NCI-H510A (cell line): Measurements from ENCODE around the gene CRACDL.

Experiments used
- DNase-seq: peaks from one replicate; lab custom pipeline; 2025; lab: John Stamatoyannopoulos, UW

CRACDL gene

DNA sequence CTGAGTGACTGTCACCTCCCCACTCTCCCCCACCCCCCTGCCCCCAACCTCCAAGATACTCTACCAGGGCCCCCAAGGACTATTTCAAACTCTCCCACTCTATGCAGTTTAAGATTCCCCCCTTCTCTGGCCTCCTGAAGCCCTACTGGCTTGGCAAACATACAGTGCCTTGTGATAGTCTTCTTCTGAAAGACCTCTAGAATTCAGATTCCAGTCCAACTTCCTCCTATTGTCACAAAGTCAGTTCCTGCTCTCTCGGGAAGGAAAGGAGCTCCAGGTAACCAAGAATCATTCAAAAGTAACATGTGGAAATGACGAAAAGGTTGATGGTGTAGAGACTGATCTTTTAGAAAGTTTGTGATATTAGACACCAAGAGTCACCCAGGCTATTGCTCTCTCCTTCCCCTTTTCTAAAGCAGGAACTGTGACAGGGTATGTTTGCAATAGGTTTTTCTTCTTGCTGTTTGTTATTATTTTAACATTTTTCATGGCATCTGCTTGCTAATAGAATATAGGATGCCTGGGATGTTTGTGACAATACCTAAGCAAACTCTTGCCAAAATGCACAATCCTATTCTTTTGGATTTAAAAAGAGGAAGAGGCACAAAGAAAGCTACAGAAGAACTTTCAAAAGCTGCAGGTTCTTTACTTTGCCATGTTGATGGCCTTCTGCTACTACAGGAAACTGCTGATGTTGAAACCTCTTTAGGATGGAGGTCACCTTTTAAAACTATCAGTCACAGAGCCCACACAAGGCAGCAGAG lies 111.6 kb downstream of the CRACDL start:
- no peak for DNase-seq

DNA sequence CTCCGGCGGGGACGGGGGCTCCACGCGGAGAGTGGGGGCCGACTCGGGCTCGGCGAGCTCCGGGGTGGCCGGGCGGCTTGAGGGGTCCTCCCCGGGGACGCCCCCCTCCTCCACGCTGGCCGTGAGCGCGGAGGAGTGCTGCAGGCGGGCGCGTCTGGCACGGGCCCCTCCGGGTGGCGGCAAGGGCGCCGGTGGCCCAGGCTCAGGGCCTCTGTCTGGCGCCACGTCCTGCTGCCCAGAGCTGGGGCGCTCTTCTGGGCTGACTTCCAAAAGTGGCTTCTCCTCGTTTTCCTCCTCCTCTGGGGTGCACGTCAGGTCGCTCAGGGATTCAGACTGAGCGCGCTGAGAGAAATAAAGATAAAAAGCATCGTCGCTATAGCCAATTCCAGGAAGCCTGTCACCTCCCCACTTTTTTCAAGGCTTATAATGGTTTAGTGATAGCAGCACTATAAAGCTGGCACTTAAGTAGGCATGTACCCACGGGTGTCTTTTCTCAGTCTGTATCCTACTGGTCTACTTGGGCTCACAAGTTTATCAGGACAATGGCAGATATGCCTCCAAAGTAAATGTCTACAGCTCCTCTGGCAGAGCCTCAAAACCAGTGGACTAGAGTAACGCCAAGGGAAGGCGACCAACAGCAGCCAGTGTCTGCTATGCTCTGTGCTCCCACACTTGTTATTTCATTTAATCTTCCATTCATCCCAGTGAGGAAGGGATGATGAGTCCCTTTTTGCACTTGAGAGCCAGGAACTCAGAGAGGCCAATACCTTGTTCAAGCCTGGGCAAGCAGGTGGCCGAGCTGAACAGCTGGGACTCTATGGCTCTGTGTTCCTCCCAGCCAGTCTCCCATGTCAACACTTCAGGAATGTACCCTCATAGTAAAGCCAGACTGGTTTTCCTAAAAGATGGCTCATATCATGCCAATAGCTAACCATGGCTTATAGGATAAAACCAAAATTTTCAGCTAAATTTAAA lies 112.5 kb downstream of the CRACDL start:
- DNase-seq = no peak

GRCh38 chr2:98822301-98823164 lies 113.5 kb downstream of the CRACDL start:
- no peak for DNase-seq

GRCh38 chr2:98821629-98822135 lies 114.3 kb downstream of the CRACDL start:
- no peak for DNase-seq

DNA sequence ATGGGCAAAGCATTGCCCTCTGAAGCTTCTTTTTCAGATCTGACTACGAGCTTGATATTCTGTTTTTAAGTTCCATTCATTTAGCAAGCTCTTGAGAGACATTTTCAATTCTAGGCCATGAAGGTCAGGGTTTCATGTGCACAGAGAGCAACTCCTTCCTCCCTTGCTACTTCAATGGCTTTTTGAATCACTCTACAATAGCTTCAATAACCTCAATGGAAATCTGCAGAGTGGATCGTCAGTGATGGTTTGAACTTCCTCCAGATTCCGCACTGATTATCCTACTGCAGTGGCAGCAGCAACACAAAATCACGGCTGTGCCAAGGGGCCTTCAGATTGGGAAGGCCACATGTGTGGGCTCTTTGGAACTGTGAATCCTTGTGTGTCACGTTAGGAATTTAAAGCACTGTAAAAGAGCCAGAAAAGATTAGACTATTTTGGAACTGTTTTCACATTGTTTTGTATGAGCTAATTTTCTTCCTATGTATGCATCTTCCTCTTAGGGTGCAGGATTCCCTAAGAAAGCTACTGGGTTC lies 116.7 kb downstream of the CRACDL start:
- DNase-seq = no peak

DNA sequence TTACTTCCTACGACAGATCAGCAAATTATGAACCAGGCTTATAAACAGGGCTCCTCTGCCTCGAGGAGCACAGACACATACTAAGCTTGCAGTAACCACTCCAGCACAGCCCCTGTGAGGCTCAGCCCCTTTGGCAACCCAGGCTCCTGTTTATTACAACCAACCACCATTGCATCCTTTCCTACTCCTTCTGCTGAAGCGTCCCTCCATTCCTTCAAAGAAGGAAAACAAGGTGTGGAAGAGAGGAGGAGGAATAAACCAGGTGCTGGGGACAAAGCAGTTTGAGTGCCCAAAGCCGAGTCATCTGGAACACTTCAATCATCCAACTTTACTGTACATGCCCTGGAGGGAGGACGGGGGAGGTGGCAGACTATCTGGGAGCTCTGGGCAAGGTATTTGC lies 117.9 kb downstream of the CRACDL start:
- no peak for DNase-seq

DNA sequence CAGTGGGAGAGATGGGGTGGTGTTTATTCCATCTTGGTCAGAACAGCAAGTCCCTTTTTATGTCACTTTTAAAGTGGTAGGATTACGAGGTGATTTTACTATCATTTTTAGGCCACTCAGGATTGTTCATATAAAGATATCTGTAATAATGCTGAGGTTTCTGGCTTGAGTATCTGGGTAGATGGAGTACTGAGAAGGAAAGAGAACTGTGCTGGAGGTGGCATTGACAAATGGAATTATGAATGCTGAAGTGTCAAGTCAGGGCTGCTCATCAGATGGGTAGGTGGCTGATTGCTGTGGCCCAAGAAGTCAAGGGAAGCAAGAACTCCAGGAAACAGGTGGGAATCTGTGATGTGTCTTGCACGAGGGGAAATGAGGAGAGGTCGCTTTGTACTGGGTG lies 119.7 kb downstream of the CRACDL start:
- DNase-seq = no peak

DNA sequence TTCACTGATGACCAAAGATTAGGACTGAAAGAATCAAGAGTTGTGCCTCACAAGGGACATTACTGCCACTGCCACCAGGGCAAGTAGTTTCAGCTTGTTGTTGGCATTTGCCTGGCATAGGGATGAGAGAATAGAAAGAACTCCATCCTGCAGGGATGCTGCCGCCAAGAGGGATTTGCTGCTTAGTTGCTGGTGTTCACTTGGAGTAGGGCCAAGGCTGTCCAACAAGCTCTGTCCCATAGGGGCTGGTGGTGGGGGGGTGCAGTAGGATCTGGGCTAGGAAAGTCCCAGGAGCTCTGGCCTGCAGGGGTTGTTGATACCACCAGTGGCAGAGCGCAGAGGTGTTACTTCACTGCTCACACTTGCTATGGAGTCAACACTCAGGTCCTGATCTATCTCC lies 120.2 kb downstream of the CRACDL start:
- DNase-seq = no peak

DNA sequence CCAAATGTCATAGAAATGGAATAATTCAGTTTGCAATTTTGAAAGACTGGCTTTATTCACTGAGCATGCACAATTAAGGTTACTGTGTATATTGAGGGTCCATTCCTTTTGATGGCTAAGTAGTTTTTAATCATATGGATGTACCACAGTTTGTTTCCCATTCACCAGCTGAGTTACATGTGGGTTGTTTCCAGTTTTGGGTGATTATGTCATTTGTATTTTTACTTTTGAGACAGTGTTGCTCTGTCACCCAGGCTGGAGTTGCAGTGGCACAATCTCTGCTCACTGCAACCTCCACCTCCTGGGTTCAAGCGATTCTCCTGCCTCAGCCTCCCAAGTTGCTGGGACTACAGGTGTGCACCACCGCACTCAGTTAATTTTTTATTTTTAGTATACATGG lies 124.3 kb downstream of the CRACDL start:
- DNase-seq = no peak

GRCh38 chr2:98810588-98810928 lies 125.5 kb downstream of the CRACDL start:
- DNase-seq = no peak

- DNase-seq = no peak
These were observed 126.0 kb downstream of the CRACDL start for GRCh38 chr2:98809878-98810587.

DNA sequence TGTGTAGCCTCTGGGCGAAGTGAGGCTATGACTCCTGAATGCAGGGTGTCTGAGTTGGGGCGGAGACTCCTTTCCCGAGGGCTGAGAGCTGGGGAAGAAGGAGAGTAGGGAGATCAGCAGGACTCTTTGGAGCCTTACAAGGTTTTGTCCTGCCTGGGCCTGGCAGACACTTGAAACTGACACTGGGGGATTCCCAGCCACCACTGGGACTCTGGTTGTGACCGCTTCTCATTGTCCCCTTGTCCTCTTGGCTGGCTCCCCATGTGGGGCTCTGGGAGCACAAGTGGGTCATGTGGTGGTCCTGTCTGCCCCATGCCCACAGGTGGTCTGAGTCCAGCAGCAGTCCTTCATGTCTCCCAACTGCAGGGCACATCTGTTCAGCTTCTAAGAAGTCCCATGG lies 126.9 kb downstream of the CRACDL start:
- DNase-seq = no peak

DNA sequence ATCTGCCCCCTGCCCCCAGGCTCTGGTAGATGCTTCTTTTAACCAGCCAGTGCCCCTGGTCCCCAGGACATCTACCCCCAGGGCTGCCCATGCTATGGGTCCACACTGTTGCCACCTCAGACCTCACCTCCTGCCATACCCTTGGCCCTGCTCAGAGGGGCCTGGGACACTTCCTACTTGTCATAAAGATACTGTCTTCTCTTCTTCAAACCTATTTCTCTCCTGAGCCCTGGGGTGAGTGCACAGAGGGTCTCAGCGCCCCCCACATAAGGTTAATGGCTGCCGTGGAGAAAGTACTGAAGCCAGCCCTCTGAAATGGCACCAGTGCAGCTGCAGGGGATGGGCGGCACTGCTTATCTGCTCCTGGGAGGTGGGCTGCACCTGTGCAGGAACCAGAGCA lies 127.5 kb downstream of the CRACDL start:
- no peak for DNase-seq

GRCh38 chr2:98807929-98808328 lies 128.1 kb downstream of the CRACDL start:
- no peak for DNase-seq

DNA sequence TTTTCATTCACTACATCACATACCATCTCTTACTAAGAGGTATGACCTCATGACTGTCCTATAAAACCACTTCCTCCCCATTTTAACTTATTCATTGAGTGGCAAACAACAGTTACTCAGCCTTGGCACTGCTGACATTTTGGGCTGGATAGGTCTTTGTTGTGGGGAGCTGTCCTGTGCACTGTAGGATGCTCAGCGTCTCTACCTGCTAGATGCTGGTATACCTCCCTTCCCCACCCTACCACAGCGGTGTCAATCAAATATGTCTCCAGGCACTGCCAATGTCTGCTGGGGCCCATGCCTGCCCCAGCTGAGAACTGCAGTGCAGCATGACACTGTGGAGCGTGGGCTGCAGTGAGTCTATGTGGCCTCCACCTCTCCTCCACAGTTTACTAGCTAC lies 128.8 kb downstream of the CRACDL start:
- DNase-seq = no peak

- DNase-seq = no peak
These were observed 129.8 kb downstream of the CRACDL start for GRCh38 chr2:98806236-98806697.

GRCh38 chr2:98805412-98806171 lies 130.4 kb downstream of the CRACDL start:
- no peak for DNase-seq

- no peak for DNase-seq
These were observed 131.3 kb downstream of the CRACDL start for GRCh38 chr2:98804736-98805135.

- no peak for DNase-seq
These were observed 131.8 kb downstream of the CRACDL start for GRCh38 chr2:98804265-98804650.
